ENCODE measurements around the gene FAM234B.

GRCh38 chr12:13128291-13128965, 84.2 kb downstream of the FAM234B start:
- TF ChIP-seq CTCF (IDR thresholded peaks at IDR 0.05; ENCODE audit: low read depth, low read length) = no peak
- TF ChIP-seq EZH2phosphoT487 (IDR thresholded peaks at IDR 0.05; ENCODE audit: low read depth) = no peak

Data from OCI-LY3 (cell line).